ENCODE data around the gene COLQ.

GRCh38 chr3:15427182-15427880, 94.2 kb downstream of the COLQ start, which contains the start of the genes EAF1 and METTL6:
- TF ChIP-seq CTCF (conservative IDR thresholded peaks at IDR 0.05) (no peak), ZFX (IDR thresholded peaks at IDR 0.05) (peak; percentile 42; the same call in 1 of the 2 replicates)
